A549 (cell line): ENCODE results near the gene CEP112. TPM values are rescaled to one million over a fixed set of nuclear protein-coding genes. Genes with fewer than 3 reads are reported as not detected.

Source experiments
- ATAC-seq, 2 experiments: fragments of 200-7000 bp in 1 of 2; fragments of >200 bp in 1 of 2; cut with Nextera tagmentation in 1 of 2; cut with Tn5 transposase in 1 of 2; 3 replicates each; pipeline versions ENCODE4 v1.8.0 to v1.9.1; 2018 to 2020; ENCODE audit warnings: mild to moderate bottlenecking in 1 of 2, moderate library complexity in 1 of 2
- CTCF ChIA-PET: fragments of 300-600 bp; sonication (Branson Sonifier 250); formaldehyde crosslinking; extraction: SDS; loops from one replicate; lab custom pipeline; 2021; ENCODE audit warnings: antibody characterized with exemption, inconsistent platforms; lab: Yijun Ruan, JAX
- POLR2A ChIA-PET: fragments of 350-600 bp; formaldehyde crosslinking; extraction: SDS; loops from one replicate; lab custom pipeline; 2021; ENCODE audit warnings: antibody characterized with exemption, inconsistent platforms; lab: Yijun Ruan, JAX
- DNase-seq, 2 experiments: peaks; one replicate each; pipeline versions ENCODE4 v3.0.0 to v3.0.0-alpha.2; 2011 to 2016; ENCODE audit warnings: low read depth in 1 of 2, low spot score in 1 of 2
- FAIRE-seq: peaks from 2 replicates; lab custom pipeline; 2011; peaks lifted over from hg19 to GRCh38; lab: Jason Lieb, UNC
- H3K27ac ChIP-seq, 2 experiments: fragments of >200 bp; sonication (Bioruptor Twin); formaldehyde crosslinking; 3 replicates each; pipeline ENCODE4 v1.5.1; 2016 to 2017
- H3K4me1 ChIP-seq: fragments of >200 bp; sonication (Bioruptor Twin); formaldehyde crosslinking; 3 replicates; pipeline ENCODE4 v1.6.1; 2016
- H3K4me2 ChIP-seq: fragments of >200 bp; sonication (Bioruptor Twin); formaldehyde crosslinking; 3 replicates; pipeline ENCODE4 v1.6.1; 2016
- H3K4me3 ChIP-seq: fragments of >200 bp; sonication (Bioruptor Twin); formaldehyde crosslinking; 3 replicates; pipeline ENCODE4 v1.5.1; 2016
- H3K9me3 ChIP-seq: fragments of >200 bp; sonication (Bioruptor Twin); formaldehyde crosslinking; 3 replicates; pipeline ENCODE4 v1.6.1; 2016
- CBX8 ChIP-seq: fragments of 200-600 bp; sonication (generic); IDR thresholded peaks from 2 replicates; pipeline ENCODE4 v1.6.1; 2016
- EHMT2 ChIP-seq: fragments of 200-600 bp; sonication (generic); IDR thresholded peaks from 2 replicates; pipeline ENCODE4 v1.6.1; 2016; ENCODE audit warnings: antibody characterized with exemption, low read depth, mild to moderate bottlenecking, moderate library complexity
- EP300 ChIP-seq, 2 experiments: fragments of >200 bp; sonication (Bioruptor Twin); formaldehyde crosslinking; IDR thresholded peaks; 2 replicates in 1 of 2; 3 replicates in 1 of 2; pipeline ENCODE4 v1.6.1; 2016 to 2017
- ESRRA ChIP-seq: fragments of 150-350 bp; IDR thresholded peaks from 2 replicates; pipeline ENCODE4 v1.6.1; 2014; ENCODE audit warnings: mild to moderate bottlenecking, low read length, borderline replicate concordance
- FOSL2 ChIP-seq, 2 experiments: fragments of 450-650 bp in 1 of 2; fragments of >200 bp in 1 of 2; sonication (Bioruptor Twin) in 1 of 2; formaldehyde crosslinking; IDR thresholded peaks; 2 replicates each; pipeline versions ENCODE4 v1.5.0 to v1.6.1; 2016 to 2020; ENCODE audit warnings: mild to moderate bottlenecking in 1 of 2, moderate library complexity in 1 of 2
- HDAC2 ChIP-seq: fragments of 200-600 bp; sonication (generic); IDR thresholded peaks from 2 replicates; pipeline ENCODE4 v1.6.1; 2016
- HOXA7 ChIP-seq: fragments of 250-450 bp; sonication (Bioruptor Pico); IDR thresholded peaks from 2 replicates; pipeline ENCODE4 v1.5.0; 2020; ENCODE audit warnings: mild to moderate bottlenecking, moderate library complexity
- HOXB13 ChIP-seq: fragments of 250-450 bp; sonication (Bioruptor Pico); IDR thresholded peaks from 2 replicates; pipeline ENCODE4 v1.5.0; 2020; ENCODE audit warnings: low read depth, mild to moderate bottlenecking, moderate library complexity
- KDM1A ChIP-seq: fragments of 200-600 bp; sonication (generic); IDR thresholded peaks from 2 replicates; pipeline ENCODE4 v1.6.1; 2016; ENCODE audit warnings: low read depth, mild to moderate bottlenecking
- KDM5A ChIP-seq: fragments of 200-600 bp; sonication (generic); IDR thresholded peaks from 2 replicates; pipeline ENCODE4 v1.6.1; 2016; ENCODE audit warnings: antibody characterized with exemption, mild to moderate bottlenecking
- MAZ ChIP-seq: fragments of 150-350 bp; IDR thresholded peaks from 2 replicates; pipeline ENCODE4 v1.6.1; 2014; ENCODE audit warnings: antibody characterized with exemption, low read depth, low read length, borderline replicate concordance
- MYC ChIP-seq: IDR thresholded peaks from 2 replicates; pipeline ENCODE4 v1.6.1; 2012; ENCODE audit warnings: mild to moderate bottlenecking, inconsistent platforms, low read length, improper control_type of control experiment, borderline replicate concordance
- NPAS2 ChIP-seq: fragments of 250-450 bp; sonication (Bioruptor Pico); IDR thresholded peaks from 2 replicates; pipeline ENCODE4 v1.8.0; 2022; ENCODE audit warnings: mild to moderate bottlenecking, moderate library complexity, borderline replicate concordance
- PHF8 ChIP-seq: fragments of 200-600 bp; sonication (generic); IDR thresholded peaks from 2 replicates; pipeline ENCODE4 v1.6.1; 2016; ENCODE audit warnings: low read depth, mild to moderate bottlenecking, antibody characterized with exemption, moderate library complexity, borderline replicate concordance
- RAD21 ChIP-seq, 2 experiments: fragments of >200 bp in 1 of 2; sonication (Bioruptor Twin) in 1 of 2; formaldehyde crosslinking in 1 of 2; IDR thresholded peaks in 1 of 2; conservative IDR thresholded peaks in 1 of 2; 2 replicates in 1 of 2; 3 replicates in 1 of 2; pipeline ENCODE4 v1.6.1; 2012 to 2018; ENCODE audit warnings: inconsistent platforms in 1 of 2
- RNF2 ChIP-seq: fragments of 200-600 bp; sonication (generic); IDR thresholded peaks from 2 replicates; pipeline ENCODE4 v1.6.1; 2016; ENCODE audit warnings: low read depth, mild to moderate bottlenecking, antibody characterized with exemption, moderate library complexity, borderline replicate concordance
- ZC3H11A ChIP-seq: fragments of 450-650 bp; IDR thresholded peaks from 2 replicates; pipeline ENCODE4 v1.6.1; 2014; ENCODE audit warnings: antibody characterized with exemption, mild to moderate bottlenecking
- ZSCAN20 ChIP-seq: fragments of 250-450 bp; sonication (Bioruptor Pico); IDR thresholded peaks from 2 replicates; pipeline ENCODE4 v1.8.0; 2022; ENCODE audit warnings: mild to moderate bottlenecking, moderate library complexity
- WGBS: methylation state at CpG from one replicate; pipeline ENCODE4 v1.1.6; 2017; ENCODE audit errors: missing lambda C conversion rate; 5-methylcytosine and 5-hydroxymethylcytosine counted together
- polyA plus RNA-seq, 4 experiments: library from polyadenylated mRNA; depleted of rRNA in 3 of 4; stranded (reverse); fragments of >200 nt; fragmentation: RNase III in 1 of 4; extraction: RNeasy Plus Mini Kit Qiagen cat#74134 plus additional on column Dnase treatment in 1 of 4; gene quantifications; 2 replicates in 3 of 4; 3 replicates in 1 of 4; pipeline ENCODE4 v1.2.3, GENCODE V29; 2011 to 2017
- TF ChIP-seq, protein P1 (sequence below): fragments of >200 bp; sonication (Bioruptor Twin); formaldehyde crosslinking; IDR thresholded peaks from 3 replicates; pipeline ENCODE4 v1.6.1; 2016
- TF ChIP-seq, protein P2 (sequence below): fragments of >200 bp; sonication (Bioruptor Twin); formaldehyde crosslinking; IDR thresholded peaks from 3 replicates; pipeline ENCODE4 v1.5.1; 2016
- TF ChIP-seq, protein P3 (sequence below): fragments of >200 bp; sonication (Bioruptor Twin); formaldehyde crosslinking; IDR thresholded peaks from 2 replicates; pipeline ENCODE4 v1.6.1; 2016
- TF ChIP-seq, protein P4 (sequence below): fragments of 250-450 bp; sonication (Bioruptor Pico); IDR thresholded peaks from 2 replicates; pipeline ENCODE4 v1.5.0; 2021; ENCODE audit warnings: mild to moderate bottlenecking, moderate library complexity, borderline replicate concordance

The CEP112 gene
- polyA plus RNA-seq, 2 of the 4 experiments (the other 2 are of a cell fraction) = 9.6 to 15.2 TPM

DNA sequence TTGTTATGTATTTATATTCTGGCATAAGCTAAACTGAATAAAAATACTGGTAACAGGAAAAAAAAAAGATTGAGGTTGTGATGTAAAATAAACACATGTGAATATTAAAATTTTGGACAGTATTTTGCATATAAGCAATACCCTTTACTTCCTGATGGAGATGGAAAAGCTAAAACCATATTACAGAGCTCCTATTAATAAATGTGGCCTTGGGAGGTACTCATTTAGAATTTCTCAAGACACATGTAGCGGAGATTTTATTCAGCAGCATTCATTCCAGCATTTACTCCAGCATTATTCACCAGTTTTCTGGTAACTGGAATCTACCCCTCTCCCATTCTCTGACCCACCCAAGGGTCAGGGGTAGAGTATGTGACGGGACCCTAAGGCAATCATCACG is 536.2 kb downstream of the CEP112 start:
- H3K4me1 ChIP-seq = peaks cover 12% of the 10 kb centered on the region
- CTCF ChIA-PET = interaction anchor here (1.6 to 2.0 kb wide), 2 partner anchors 12 to 22 kb away, joined by 4 read pairs; no protein-coding TSS in a partner anchor
- no peak overlapping the region for H3K27ac ChIP-seq
- H3K9me3 ChIP-seq = no peaks in the 10 kb centered on the region
- TF ChIP-seq ESRRA = no peak
- TF ChIP-seq CBX8 = no peak
- no peak for TF ChIP-seq FOSL2 (IDR thresholded peaks at IDR 0.05)
- TF ChIP-seq FOSL2 (CRISPR knock-in tag; IDR thresholded peaks at IDR 0.05) = no peak
- no peak for TF ChIP-seq RAD21 (conservative IDR thresholded peaks at IDR 0.05 in 1 of 2, IDR thresholded peaks at IDR 0.05 in 1 of 2)
- no peak for TF ChIP-seq RNF2
- TF ChIP-seq, all 56 proteins: peak for 0
- H3K4me3 ChIP-seq = no peak overlapping the region
- ATAC-seq = no peak
- no peak for DNase-seq
- H3K4me2 ChIP-seq = no peak overlapping the region
- FAIRE-seq = no peak
- 95% methylated on average over 3 of the region's 3 CpGs for whole genome bisulfite sequencing
- POLR2A ChIA-PET = no interaction called here

DNA sequence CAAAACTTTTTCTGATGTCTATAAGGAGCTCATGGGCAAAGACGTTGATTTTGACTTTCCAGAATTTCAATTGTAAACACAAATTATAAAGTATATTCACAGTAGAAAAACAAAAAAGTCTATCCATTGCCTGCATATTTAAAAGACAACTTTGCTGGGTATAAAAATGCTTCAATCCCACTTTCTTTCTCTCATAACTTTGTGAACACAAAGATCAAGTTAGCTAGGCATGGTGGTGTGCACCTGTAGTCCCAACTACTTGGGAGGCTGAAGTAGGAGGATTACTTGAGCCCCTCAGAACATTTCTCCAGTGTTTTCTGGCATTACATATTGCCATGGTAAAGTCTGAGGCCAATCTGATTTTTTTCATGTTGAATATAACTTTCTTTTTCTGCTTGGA is 547.4 kb downstream of the CEP112 start:
- no peak overlapping the region for H3K4me2 ChIP-seq
- no peak overlapping the region for H3K27ac ChIP-seq
- H3K4me1 ChIP-seq = no peaks in the 10 kb centered on the region
- 76% methylated on average over 1 of the region's 1 CpG for WGBS
- peaks cover 27% of the 10 kb centered on the region for H3K9me3 ChIP-seq
- ATAC-seq (no peak), FAIRE-seq (no peak), DNase-seq (no peak)
- H3K4me3 ChIP-seq = no peak overlapping the region
- TF ChIP-seq RNF2 (no peak), NPAS2 (CRISPR knock-in tag) (no peak), KDM5A (no peak)
- TF ChIP-seq, protein P1, sequence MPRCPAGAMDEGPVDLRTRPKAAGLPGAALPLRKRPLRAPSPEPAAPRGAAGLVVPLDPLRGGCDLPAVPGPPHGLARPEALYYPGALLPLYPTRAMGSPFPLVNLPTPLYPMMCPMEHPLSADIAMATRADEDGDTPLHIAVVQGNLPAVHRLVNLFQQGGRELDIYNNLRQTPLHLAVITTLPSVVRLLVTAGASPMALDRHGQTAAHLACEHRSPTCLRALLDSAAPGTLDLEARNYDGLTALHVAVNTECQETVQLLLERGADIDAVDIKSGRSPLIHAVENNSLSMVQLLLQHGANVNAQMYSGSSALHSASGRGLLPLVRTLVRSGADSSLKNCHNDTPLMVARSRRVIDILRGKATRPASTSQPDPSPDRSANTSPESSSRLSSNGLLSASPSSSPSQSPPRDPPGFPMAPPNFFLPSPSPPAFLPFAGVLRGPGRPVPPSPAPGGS = no peak
- CTCF ChIA-PET = interaction anchor here (1.6 kb wide), 1 partner anchor 12 kb away, joined by 4 read pairs; no protein-coding TSS in a partner anchor
- POLR2A ChIA-PET = interaction anchor here (0.6 kb wide), 1 partner anchor 396 kb away, joined by 3 read pairs; no protein-coding TSS in a partner anchor

DNA sequence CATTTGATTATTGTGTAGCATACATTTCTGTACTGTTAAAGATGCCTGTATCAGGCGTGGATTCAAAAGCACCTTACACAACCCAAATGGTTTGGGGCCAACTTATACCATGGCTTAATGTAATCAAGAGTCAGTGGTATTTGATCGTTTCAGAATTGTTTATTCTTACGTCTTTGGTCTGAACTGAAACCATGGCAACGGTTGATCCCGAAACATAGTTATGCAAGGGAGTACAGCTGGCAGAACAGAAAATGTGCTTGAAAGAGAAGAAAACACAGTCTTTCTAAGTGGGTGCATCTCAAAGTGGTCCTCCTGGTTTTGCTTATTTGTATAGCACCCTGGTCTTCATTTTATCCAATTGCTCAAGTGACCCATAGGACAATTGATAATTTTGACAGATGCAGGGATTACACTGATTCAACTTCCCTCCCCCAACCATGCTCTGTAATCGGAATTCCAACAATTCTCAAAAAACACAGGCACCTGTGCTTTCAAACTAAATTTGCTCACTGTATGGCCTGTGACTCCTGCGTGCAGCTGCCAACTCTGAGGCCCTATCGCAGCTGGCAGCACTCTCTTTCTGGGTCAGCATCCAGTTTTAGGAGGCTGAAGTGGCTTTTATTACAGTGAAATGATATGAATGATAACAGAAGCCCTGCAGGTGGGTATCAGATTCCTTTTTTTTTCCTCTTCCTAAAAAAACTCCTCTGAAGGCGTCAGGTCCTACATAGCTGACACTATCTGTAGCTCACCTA is 553.5 kb downstream of the CEP112 start:
- no peak overlapping the region for H3K27ac ChIP-seq
- H3K4me3 ChIP-seq = no peak overlapping the region
- ATAC-seq = no peak
- CTCF ChIA-PET = interaction anchor here (0.5 to 2.1 kb wide), 2 partner anchors 10 to 104 kb away, joined by 3 to 5 read pairs; no protein-coding TSS in a partner anchor
- H3K4me1 ChIP-seq = peaks cover 16% of the 10 kb centered on the region
- H3K4me2 ChIP-seq = no peak overlapping the region
- H3K9me3 ChIP-seq = peaks cover 8% of the 10 kb centered on the region; the same call in 2 of the 3 replicates
- DNase-seq = no peak
- 76% methylated on average over 9 of the region's 9 CpGs for WGBS
- POLR2A ChIA-PET = no interaction called here
- TF ChIP-seq, protein P2, sequence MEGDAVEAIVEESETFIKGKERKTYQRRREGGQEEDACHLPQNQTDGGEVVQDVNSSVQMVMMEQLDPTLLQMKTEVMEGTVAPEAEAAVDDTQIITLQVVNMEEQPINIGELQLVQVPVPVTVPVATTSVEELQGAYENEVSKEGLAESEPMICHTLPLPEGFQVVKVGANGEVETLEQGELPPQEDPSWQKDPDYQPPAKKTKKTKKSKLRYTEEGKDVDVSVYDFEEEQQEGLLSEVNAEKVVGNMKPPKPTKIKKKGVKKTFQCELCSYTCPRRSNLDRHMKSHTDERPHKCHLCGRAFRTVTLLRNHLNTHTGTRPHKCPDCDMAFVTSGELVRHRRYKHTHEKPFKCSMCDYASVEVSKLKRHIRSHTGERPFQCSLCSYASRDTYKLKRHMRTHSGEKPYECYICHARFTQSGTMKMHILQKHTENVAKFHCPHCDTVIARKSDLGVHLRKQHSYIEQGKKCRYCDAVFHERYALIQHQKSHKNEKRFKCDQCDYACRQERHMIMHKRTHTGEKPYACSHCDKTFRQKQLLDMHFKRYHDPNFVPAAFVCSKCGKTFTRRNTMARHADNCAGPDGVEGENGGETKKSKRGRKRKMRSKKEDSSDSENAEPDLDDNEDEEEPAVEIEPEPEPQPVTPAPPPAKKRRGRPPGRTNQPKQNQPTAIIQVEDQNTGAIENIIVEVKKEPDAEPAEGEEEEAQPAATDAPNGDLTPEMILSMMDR = no peak
- TF ChIP-seq KDM5A (no peak), CBX8 (no peak), EHMT2 (no peak), MAZ (no peak), EP300 (IDR thresholded peaks at IDR 0.05) (no peak), MYC (no peak), ZSCAN20 (CRISPR knock-in tag) (no peak), HDAC2 (no peak), ZC3H11A (no peak), HOXA7 (CRISPR knock-in tag) (no peak), KDM1A (no peak), PHF8 (no peak), FOSL2 (IDR thresholded peaks at IDR 0.05) (no peak), FOSL2 (CRISPR knock-in tag; IDR thresholded peaks at IDR 0.05) (no peak), HOXB13 (CRISPR knock-in tag) (no peak)
- TF ChIP-seq, protein P3, sequence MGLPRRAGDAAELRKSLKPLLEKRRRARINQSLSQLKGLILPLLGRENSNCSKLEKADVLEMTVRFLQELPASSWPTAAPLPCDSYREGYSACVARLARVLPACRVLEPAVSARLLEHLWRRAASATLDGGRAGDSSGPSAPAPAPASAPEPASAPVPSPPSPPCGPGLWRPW = no peak
- TF ChIP-seq, protein P4, sequence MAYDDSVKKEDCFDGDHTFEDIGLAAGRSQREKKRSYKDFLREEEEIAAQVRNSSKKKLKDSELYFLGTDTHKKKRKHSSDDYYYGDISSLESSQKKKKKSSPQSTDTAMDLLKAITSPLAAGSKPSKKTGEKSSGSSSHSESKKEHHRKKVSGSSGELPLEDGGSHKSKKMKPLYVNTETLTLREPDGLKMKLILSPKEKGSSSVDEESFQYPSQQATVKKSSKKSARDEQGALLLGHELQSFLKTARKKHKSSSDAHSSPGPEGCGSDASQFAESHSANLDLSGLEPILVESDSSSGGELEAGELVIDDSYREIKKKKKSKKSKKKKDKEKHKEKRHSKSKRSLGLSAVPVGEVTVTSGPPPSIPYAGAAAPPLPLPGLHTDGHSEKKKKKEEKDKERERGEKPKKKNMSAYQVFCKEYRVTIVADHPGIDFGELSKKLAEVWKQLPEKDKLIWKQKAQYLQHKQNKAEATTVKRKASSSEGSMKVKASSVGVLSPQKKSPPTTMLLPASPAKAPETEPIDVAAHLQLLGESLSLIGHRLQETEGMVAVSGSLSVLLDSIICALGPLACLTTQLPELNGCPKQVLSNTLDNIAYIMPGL (CRISPR knock-in tag) = no peak
- no peak for FAIRE-seq
